Calu3 (cell line): ENCODE results near the gene TSEN15. TPM values are rescaled to one million over a fixed set of nuclear protein-coding genes. Genes with fewer than 3 reads are reported as not detected.
"Not testable (repeated sequence)": the region's sequence is repeated elsewhere in the genome, so short reads cannot be mapped to it uniquely, and the experiment has no call there.

Experiments
- BruUV-seq: library from RNA; stranded (reverse); fragments of 400-500 nt; replicated peaks from 2 replicates; lab custom pipeline; 2021; lab: Mats Ljungman, UMichigan
- CTCF ChIA-PET: fragments of 300-600 bp; sonication (Branson Sonifier 250); formaldehyde crosslinking; loops from one replicate; lab custom pipeline; 2022; ENCODE audit warnings: antibody characterized with exemption; lab: Charles Lee
- DNase-seq: peaks from one replicate; pipeline ENCODE4 v3.0.0; 2022
- H3K27ac Mint-ChIP-seq: one replicate; pipeline ENCODE4 v1.8.0; 2022; ENCODE audit warnings: mixed read lengths; ENCODE audit not compliant: unreplicated experiment
- H3K27me3 Mint-ChIP-seq: one replicate; pipeline ENCODE4 v1.8.0; 2022; ENCODE audit warnings: mixed read lengths; ENCODE audit not compliant: unreplicated experiment
- H3K36me3 Mint-ChIP-seq: one replicate; pipeline ENCODE4 v1.8.0; 2022; ENCODE audit warnings: mild to moderate bottlenecking, moderate library complexity, mixed read lengths; ENCODE audit not compliant: insufficient read depth, unreplicated experiment
- H3K4me1 Mint-ChIP-seq: one replicate; pipeline ENCODE4 v1.8.0; 2022; ENCODE audit warnings: mild to moderate bottlenecking, low read depth, mixed read lengths; ENCODE audit not compliant: unreplicated experiment
- H3K4me3 Mint-ChIP-seq: one replicate; pipeline ENCODE4 v1.8.0; 2022; ENCODE audit warnings: mild to moderate bottlenecking, low read depth, moderate library complexity, mixed read lengths; ENCODE audit not compliant: unreplicated experiment
- H3K9me3 Mint-ChIP-seq: one replicate; pipeline ENCODE4 v1.8.0; 2022; ENCODE audit warnings: low read depth, mixed read lengths; ENCODE audit not compliant: unreplicated experiment
- CTCF ChIP-seq: fragments of 200-600 bp; IDR thresholded peaks from one replicate; pipeline ENCODE4 v1.8.0; 2022; ENCODE audit warnings: antibody characterized with exemption; ENCODE audit not compliant: unreplicated experiment
- intact Hi-C: fragments of 100-400 bp; cut with micrococcal nuclease; formaldehyde crosslinking; loops from one replicate; pipeline ENCODE4 v1.10.0; 2022; ENCODE audit not compliant: unreplicated experiment
- total RNA-seq: library from RNA; stranded (reverse); gene quantifications from 2 replicates; pipeline ENCODE4 v1.2.3, GENCODE V29; 2022

TSEN15 gene
- total RNA-seq, 1 experiment from 2014 or later = 62.6 TPM

GRCh38 chr1:184085667-184086066 is 34.1 kb downstream of the TSEN15 start:
- no peak for DNase-seq
- CTCF ChIA-PET = no interaction called here
- BruUV-seq = no TSS peak
- H3K27ac Mint-ChIP-seq = no peak overlapping the region
- intact Hi-C loops = no loop called here
- H3K36me3 Mint-ChIP-seq = no peaks in the 10 kb centered on the region
- TF ChIP-seq CTCF = no peak
- no peaks in the 10 kb centered on the region for H3K9me3 Mint-ChIP-seq
- no peaks in the 10 kb centered on the region for H3K27me3 Mint-ChIP-seq
- no peak overlapping the region for H3K4me3 Mint-ChIP-seq
- no peaks in the 10 kb centered on the region for H3K4me1 Mint-ChIP-seq

GRCh38 chr1:184088037-184088436 is 36.5 kb downstream of the TSEN15 start:
- Mint-ChIP-seq H3K36me3 (no peaks in the 10 kb centered on the region), H3K4me3 (no peak overlapping the region), H3K4me1 (no peaks in the 10 kb centered on the region), H3K27ac (no peak overlapping the region), H3K9me3 (no peaks in the 10 kb centered on the region), H3K27me3 (no peaks in the 10 kb centered on the region)
- intact Hi-C loops = no loop called here
- no peak for TF ChIP-seq CTCF
- BruUV-seq = no TSS peak
- no peak for DNase-seq
- CTCF ChIA-PET = interaction anchor here (0.8 kb wide), 1 partner anchor 17 kb away, joined by 3 read pairs; no protein-coding TSS in a partner anchor

GRCh38 chr1:184093071-184093470 is 41.5 kb downstream of the TSEN15 start:
- Mint-ChIP-seq H3K36me3 (no peaks in the 10 kb centered on the region), H3K4me3 (no peak overlapping the region), H3K9me3 (no peaks in the 10 kb centered on the region), H3K27ac (no peak overlapping the region), H3K27me3 (no peaks in the 10 kb centered on the region), H3K4me1 (no peaks in the 10 kb centered on the region)
- TF ChIP-seq CTCF = no peak
- CTCF ChIA-PET = no interaction called here
- no peak for DNase-seq
- no TSS peak for BruUV-seq
- intact Hi-C loops = no loop called here

GRCh38 chr1:184096005-184096404 is 44.5 kb downstream of the TSEN15 start:
- BruUV-seq = no TSS peak
- Mint-ChIP-seq H3K27ac (no peak overlapping the region), H3K4me3 (no peak overlapping the region), H3K4me1 (no peaks in the 10 kb centered on the region), H3K36me3 (peaks cover 4% of the 10 kb centered on the region), H3K27me3 (no peaks in the 10 kb centered on the region), H3K9me3 (no peaks in the 10 kb centered on the region)
- CTCF ChIA-PET = no interaction called here
- DNase-seq = no peak
- TF ChIP-seq CTCF = no peak
- intact Hi-C loops = no loop called here

GRCh38 chr1:184096580-184096979 is 45.0 kb downstream of the TSEN15 start:
- DNase-seq, H3K36me3 Mint-ChIP-seq, H3K4me1 Mint-ChIP-seq, BruUV-seq, intact Hi-C loops, H3K4me3 Mint-ChIP-seq, H3K27me3 Mint-ChIP-seq, H3K9me3 Mint-ChIP-seq, H3K27ac Mint-ChIP-seq, CTCF ChIA-PET: not testable (repeated sequence)
